K562 (cell line): ENCODE measurements around the gene TMEM86A. TPM values are rescaled to one million over a fixed set of nuclear protein-coding genes. Genes with fewer than 3 reads are reported as not detected.
A peak's percentile ranks its signal among the peaks of the same experiment; 100 is the strongest.

Experiments used
- ATF7 ChIP-seq: fragments of 450-650 bp; IDR thresholded peaks from 2 replicates; pipeline ENCODE4 v1.7.1; 2014; ENCODE audit warnings: mild to moderate bottlenecking, moderate library complexity
- IFI16 ChIP-seq: fragments of 250-450 bp; sonication (Bioruptor Pico); IDR thresholded peaks from 2 replicates; pipeline ENCODE4 v2.1.2; 2022; ENCODE audit warnings: mild to moderate bottlenecking, inconsistent platforms
- NFXL1 ChIP-seq: fragments of 450-650 bp; formaldehyde crosslinking; IDR thresholded peaks from 2 replicates; pipeline ENCODE4 v1.4.0; 2021; ENCODE audit warnings: mild to moderate bottlenecking
- RFX1 ChIP-seq: fragments of 450-650 bp; IDR thresholded peaks from 2 replicates; pipeline ENCODE4 v1.6.1; 2016; ENCODE audit warnings: mild to moderate bottlenecking, moderate library complexity
- RHOXF2B ChIP-seq: fragments of 250-450 bp; sonication (Bioruptor Pico); conservative IDR thresholded peaks from 2 replicates; pipeline ENCODE4 v1.5.1; 2021
- STAT5A ChIP-seq: IDR thresholded peaks from 2 replicates; pipeline ENCODE4 v1.6.1; 2012; ENCODE audit warnings: low read length, inconsistent platforms, borderline replicate concordance
- ZNF134 ChIP-seq: fragments of 250-450 bp; sonication (Bioruptor Pico); conservative IDR thresholded peaks from 2 replicates; pipeline ENCODE4 v1.4.0; 2020
- ZNF239 ChIP-seq: fragments of 250-450 bp; sonication (Bioruptor Pico); IDR thresholded peaks from 2 replicates; pipeline ENCODE4 v1.4.0; 2020; ENCODE audit warnings: mild to moderate bottlenecking
- ZNF311 ChIP-seq: fragments of 250-450 bp; sonication (Bioruptor Pico); IDR thresholded peaks from 2 replicates; pipeline ENCODE4 v1.4.0; 2020; ENCODE audit warnings: mild to moderate bottlenecking, moderate library complexity
- ZNF324 ChIP-seq: fragments of 250-450 bp; sonication (Bioruptor Pico); IDR thresholded peaks from 2 replicates; pipeline ENCODE4 v1.4.0; 2020; ENCODE audit warnings: mild to moderate bottlenecking
- ZNF75A ChIP-seq: fragments of 450-650 bp; formaldehyde crosslinking; IDR thresholded peaks from 2 replicates; pipeline ENCODE4 v1.4.0; 2020; ENCODE audit warnings: mild to moderate bottlenecking
- polyA plus RNA-seq, 8 experiments: library from polyadenylated mRNA; depleted of rRNA in 4 of 8; stranded (reverse) in 5 of 8; unstranded in 3 of 8; fragments of >200 nt; fragmentation: Nextera tagmentation in 2 of 8; fragmentation: Illumina TruSeq in 1 of 8; extraction: Ambion mirVana in 2 of 8; extraction: Trizol in 1 of 8; gene quantifications; 2 replicates each; pipeline versions ENCODE4 v1.2.1 to v1.2.3, GENCODE V29; 2011 to 2014; ENCODE audit warnings: inconsistent platforms in 1 of 8, missing spikeins in 1 of 8
- total RNA-seq, 7 experiments: library from RNA; depleted of rRNA in 6 of 7; stranded (reverse); fragments of >200 nt in 6 of 7; fragmentation: Illumina TruSeq in 2 of 7; extraction: Trizol in 2 of 7; gene quantifications; 2 replicates each; pipeline versions ENCODE4 v1.2.1 to v1.2.3, GENCODE V29; 2011 to 2021; ENCODE audit warnings: low replicate concordance in 1 of 7
- TF ChIP-seq, protein P1 (sequence below): fragments of 450-650 bp; formaldehyde crosslinking; IDR thresholded peaks from 2 replicates; pipeline ENCODE4 v1.4.0; 2020; ENCODE audit warnings: mild to moderate bottlenecking, moderate library complexity
- TF ChIP-seq, protein P2 (sequence below), 2 experiments: fragments of 200-800 bp in 1 of 2; sonication (Bioruptor generic) in 1 of 2; sonication (generic) in 1 of 2; formaldehyde crosslinking in 1 of 2; IDR thresholded peaks in 1 of 2; conservative IDR thresholded peaks in 1 of 2; 2 replicates each; pipeline versions ENCODE4 v1.5.0 to v1.6.1; 2016 to 2020; ENCODE audit warnings: missing compliant biosample characterization in 1 of 2, missing genetic modification characterization in 1 of 2, missing genetic modification reagents in 1 of 2
- TF ChIP-seq, protein P3 (sequence below): fragments of 250-450 bp; sonication (Bioruptor Pico); IDR thresholded peaks from 2 replicates; pipeline ENCODE4 v1.5.0; 2021; ENCODE audit warnings: mild to moderate bottlenecking, moderate library complexity
- TF ChIP-seq, protein P4 (sequence below): fragments of 250-450 bp; sonication (Bioruptor Pico); IDR thresholded peaks from 2 replicates; pipeline ENCODE4 v1.4.0; 2020
- TF ChIP-seq, protein P5 (sequence below): fragments of 450-650 bp; formaldehyde crosslinking; IDR thresholded peaks from 2 replicates; pipeline ENCODE4 v1.4.0; 2022; ENCODE audit warnings: mild to moderate bottlenecking, moderate library complexity
- TF ChIP-seq, protein P6 (sequence below), 2 experiments: fragments of 450-650 bp; conservative IDR thresholded peaks; 2 replicates each; pipeline ENCODE4 v1.6.1; 2017; ENCODE audit warnings: mild to moderate bottlenecking in 2 of 2, moderate library complexity in 2 of 2

Gene TMEM86A
- total and polyA plus RNA-seq, 9 of the 15 experiments (the other 6 are each of a cell fraction or from before 2014, with no cell fraction given), result 0.22 to 1.3 (median 0.40) TPM; not detected in 2

DNA sequence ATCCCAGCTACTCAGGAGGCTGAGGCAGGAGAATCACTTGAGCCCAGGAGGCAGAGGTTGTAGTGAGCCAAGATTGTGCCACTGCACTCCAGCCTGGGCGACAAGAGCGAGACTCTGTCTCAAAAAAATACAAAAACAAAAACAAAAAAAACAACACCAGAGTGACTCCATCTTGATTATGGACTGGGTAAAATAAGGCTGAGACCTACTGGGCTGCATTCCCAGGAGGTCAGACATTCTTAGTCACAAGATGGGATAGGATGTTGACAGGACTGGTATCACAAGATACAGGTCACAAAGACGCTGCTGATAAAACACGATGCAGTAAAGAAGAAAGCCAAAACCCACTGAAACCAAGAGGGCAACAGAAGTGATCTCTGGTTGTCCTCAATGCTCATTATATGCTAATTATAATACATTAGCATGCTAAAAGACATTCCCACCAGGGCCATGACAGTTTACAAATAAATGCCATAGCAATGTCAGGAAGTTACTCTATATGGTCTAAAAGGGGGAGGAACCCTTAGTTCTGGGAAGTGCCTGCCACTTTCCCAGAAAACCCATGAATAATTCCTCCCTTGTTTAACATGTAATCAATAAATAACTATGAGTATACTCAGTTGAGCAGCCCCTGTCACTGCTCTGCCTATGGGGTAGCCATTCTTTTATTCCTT is 7.0 kb upstream of the TMEM86A start (continued):
- TF ChIP-seq, protein P1, sequence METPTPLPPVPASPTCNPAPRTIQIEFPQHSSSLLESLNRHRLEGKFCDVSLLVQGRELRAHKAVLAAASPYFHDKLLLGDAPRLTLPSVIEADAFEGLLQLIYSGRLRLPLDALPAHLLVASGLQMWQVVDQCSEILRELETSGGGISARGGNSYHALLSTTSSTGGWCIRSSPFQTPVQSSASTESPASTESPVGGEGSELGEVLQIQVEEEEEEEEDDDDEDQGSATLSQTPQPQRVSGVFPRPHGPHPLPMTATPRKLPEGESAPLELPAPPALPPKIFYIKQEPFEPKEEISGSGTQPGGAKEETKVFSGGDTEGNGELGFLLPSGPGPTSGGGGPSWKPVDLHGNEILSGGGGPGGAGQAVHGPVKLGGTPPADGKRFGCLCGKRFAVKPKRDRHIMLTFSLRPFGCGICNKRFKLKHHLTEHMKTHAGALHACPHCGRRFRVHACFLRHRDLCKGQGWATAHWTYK (CRISPR knock-in tag), result peak; percentile 94
- peak; percentile 97 for TF ChIP-seq ZNF311 (CRISPR knock-in tag)
- TF ChIP-seq, protein P2, sequence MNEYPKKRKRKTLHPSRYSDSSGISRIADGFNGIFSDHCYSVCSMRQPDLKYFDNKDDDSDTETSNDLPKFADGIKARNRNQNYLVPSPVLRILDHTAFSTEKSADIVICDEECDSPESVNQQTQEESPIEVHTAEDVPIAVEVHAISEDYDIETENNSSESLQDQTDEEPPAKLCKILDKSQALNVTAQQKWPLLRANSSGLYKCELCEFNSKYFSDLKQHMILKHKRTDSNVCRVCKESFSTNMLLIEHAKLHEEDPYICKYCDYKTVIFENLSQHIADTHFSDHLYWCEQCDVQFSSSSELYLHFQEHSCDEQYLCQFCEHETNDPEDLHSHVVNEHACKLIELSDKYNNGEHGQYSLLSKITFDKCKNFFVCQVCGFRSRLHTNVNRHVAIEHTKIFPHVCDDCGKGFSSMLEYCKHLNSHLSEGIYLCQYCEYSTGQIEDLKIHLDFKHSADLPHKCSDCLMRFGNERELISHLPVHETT (CRISPR knock-in tag; conservative IDR thresholded peaks at IDR 0.05 in 1 of 2, IDR thresholded peaks at IDR 0.05 in 1 of 2), result peak in 1 of 2 experiments; percentile 86; a peak in 2 of 4 replicates
- TF ChIP-seq, protein P3, sequence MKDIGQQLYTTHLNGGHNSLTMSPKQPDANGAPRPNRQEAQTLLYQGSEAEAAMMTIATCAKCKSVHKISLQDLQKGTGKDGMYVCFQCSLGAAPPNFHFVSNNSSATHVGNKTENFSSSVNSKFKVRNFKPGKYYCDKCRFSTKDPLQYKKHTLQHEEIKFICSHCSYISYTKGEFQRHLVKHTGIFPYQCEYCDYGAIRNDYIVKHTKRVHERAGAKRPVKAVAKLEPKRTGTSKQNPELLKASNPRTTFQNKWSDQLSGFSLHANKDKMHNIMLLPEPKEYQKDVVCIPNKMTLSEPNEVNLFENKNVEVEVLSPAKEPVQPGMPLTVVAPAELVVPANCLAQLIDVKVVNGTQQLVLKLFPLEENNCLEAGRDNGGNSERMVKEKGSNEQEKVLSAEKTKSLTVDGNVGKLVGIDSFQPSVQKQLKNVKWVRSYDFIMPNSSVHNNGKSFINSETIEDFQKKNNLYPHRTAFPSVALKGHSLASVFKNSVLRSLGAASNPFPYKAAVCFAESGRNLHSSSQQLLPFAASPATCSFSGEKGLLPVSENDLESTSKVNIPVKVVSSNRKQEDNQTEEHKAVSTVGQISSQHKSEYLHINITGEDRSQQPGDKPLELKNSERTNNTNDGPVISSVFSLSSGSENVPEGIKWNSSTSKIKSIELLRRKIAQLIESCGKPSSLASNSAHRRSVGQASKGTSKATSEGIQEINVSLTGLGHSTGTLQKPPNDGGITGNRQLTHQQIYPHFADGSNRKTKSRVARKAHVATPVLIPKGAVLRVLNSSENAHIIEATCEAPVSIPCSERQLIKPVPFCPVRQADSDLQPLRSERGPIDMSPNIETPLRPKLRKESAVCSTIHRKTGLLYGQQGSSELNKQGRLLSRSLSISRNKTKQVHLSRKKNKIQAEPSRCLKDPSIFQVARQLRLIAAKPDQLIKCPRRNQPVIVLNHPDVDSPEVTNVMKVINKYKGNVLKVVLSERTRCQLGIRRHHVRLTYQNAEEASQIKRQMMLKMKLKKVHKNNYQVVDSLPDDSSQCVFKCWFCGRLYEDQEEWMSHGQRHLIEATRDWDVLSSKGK (CRISPR knock-in tag), result 0 out of 2 replicates have a peak, but pooled peaks have one; percentile 23
- peak; percentile 66 for TF ChIP-seq ZNF134
- peak; percentile 76 for TF ChIP-seq STAT5A
- TF ChIP-seq, protein P4, sequence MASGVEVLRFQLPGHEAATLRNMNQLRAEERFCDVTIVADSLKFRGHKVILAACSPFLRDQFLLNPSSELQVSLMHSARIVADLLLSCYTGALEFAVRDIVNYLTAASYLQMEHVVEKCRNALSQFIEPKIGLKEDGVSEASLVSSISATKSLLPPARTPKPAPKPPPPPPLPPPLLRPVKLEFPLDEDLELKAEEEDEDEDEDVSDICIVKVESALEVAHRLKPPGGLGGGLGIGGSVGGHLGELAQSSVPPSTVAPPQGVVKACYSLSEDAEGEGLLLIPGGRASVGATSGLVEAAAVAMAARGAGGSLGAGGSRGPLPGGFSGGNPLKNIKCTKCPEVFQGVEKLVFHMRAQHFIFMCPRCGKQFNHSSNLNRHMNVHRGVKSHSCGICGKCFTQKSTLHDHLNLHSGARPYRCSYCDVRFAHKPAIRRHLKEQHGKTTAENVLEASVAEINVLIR (CRISPR knock-in tag), result peak; percentile 69
- peak; percentile 69 for TF ChIP-seq RFX1
- TF ChIP-seq NFXL1 (CRISPR knock-in tag), result peak; percentile 74; the same call in 1 of the 2 replicates
- peak; percentile 73; the same call in 1 of the 2 replicates for TF ChIP-seq IFI16 (CRISPR knock-in tag)
- TF ChIP-seq, protein P5, sequence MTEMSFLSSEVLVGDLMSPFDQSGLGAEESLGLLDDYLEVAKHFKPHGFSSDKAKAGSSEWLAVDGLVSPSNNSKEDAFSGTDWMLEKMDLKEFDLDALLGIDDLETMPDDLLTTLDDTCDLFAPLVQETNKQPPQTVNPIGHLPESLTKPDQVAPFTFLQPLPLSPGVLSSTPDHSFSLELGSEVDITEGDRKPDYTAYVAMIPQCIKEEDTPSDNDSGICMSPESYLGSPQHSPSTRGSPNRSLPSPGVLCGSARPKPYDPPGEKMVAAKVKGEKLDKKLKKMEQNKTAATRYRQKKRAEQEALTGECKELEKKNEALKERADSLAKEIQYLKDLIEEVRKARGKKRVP (CRISPR knock-in tag), result peak; percentile 57
- TF ChIP-seq ATF7, result 0 out of 2 replicates have a peak, but pooled peaks have one; percentile 23
- peak; percentile 61 for TF ChIP-seq ZNF75A
- peak; percentile 82 for TF ChIP-seq ZNF239 (CRISPR knock-in tag)
- peak; percentile 36; the same call in 1 of the 2 replicates for TF ChIP-seq ZNF324
- TF ChIP-seq RHOXF2B (CRISPR knock-in tag), result peak; percentile 90
- TF ChIP-seq, protein P6, sequence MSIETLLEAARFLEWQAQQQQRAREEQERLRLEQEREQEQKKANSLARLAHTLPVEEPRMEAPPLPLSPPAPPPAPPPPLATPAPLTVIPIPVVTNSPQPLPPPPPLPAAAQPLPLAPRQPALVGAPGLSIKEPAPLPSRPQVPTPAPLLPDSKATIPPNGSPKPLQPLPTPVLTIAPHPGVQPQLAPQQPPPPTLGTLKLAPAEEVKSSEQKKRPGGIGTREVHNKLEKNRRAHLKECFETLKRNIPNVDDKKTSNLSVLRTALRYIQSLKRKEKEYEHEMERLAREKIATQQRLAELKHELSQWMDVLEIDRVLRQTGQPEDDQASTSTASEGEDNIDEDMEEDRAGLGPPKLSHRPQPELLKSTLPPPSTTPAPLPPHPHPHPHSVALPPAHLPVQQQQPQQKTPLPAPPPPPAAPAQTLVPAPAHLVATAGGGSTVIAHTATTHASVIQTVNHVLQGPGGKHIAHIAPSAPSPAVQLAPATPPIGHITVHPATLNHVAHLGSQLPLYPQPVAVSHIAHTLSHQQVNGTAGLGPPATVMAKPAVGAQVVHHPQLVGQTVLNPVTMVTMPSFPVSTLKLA (conservative IDR thresholded peaks at IDR 0.05), result peak in 1 of 2 experiments; percentile 26; a peak in 1 of 4 replicates
